ENCODE results near the gene KIF3C. TPM values are rescaled to one million over a fixed set of nuclear protein-coding genes. Genes with fewer than 3 reads are reported as not detected.

The KIF3C gene
- total and polyA plus RNA-seq, 2 experiments from 2014 or later = 8.4 to 10.9 TPM

DNA sequence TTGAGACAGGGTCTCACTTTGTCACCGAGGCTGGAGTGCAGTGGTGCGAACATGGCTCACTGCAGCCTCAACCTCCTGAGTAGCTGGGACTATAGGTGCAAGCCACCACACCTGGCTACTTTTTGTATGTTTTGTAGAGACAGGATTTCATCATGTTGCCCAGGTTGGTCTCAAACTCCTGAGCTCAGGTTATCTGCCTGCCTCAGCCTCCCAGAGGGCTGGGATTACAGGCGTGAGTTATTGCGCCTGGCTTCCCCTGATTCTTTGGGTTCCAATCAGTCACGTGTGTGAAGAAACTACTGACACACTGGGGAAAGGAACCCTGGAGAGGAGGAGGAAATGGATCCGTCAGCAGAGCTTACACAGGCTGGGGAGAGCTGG, 29.3 kb upstream of the KIF3C start:
- Histone ChIP-seq H3K9me3 (ENCODE audit: low read depth) (no peaks in the 10 kb centered on the region), H3K27me3 (no peaks in the 10 kb centered on the region), H2AFZ (no peak overlapping the region), H3K27ac (peak overlapping the region; percentile 94), H3K4me2 (peak overlapping the region; percentile 41), H3K4me3 (no peak overlapping the region), H3K79me2 (no peaks in the 10 kb centered on the region), H3K36me3 (replicated peaks; ENCODE audit: insufficient read depth, low read depth) (no peaks in the 10 kb centered on the region), H3K9me2 (replicated peaks; ENCODE audit: insufficient read depth) (no peaks in the 10 kb centered on the region), H4K20me1 (ENCODE audit: insufficient read depth, poor library complexity, severe bottlenecking) (no peaks in the 10 kb centered on the region), H3K4me1 (ENCODE audit: insufficient read depth) (peaks cover 22% of the 10 kb centered on the region)
- WGBS (ENCODE audit: low lambda C conversion rate, missing lambda C conversion rate) = 50% methylated on average over 6 of the region's 6 CpGs
- TF ChIP-seq EZH2 (IDR thresholded peaks at IDR 0.05; ENCODE audit: borderline replicate concordance) = no peak
- no peak for TF ChIP-seq EZH2phosphoT487 (IDR thresholded peaks at IDR 0.05; ENCODE audit: low read depth, severe bottlenecking, unreplicated experiment)
- TF ChIP-seq, protein P1, sequence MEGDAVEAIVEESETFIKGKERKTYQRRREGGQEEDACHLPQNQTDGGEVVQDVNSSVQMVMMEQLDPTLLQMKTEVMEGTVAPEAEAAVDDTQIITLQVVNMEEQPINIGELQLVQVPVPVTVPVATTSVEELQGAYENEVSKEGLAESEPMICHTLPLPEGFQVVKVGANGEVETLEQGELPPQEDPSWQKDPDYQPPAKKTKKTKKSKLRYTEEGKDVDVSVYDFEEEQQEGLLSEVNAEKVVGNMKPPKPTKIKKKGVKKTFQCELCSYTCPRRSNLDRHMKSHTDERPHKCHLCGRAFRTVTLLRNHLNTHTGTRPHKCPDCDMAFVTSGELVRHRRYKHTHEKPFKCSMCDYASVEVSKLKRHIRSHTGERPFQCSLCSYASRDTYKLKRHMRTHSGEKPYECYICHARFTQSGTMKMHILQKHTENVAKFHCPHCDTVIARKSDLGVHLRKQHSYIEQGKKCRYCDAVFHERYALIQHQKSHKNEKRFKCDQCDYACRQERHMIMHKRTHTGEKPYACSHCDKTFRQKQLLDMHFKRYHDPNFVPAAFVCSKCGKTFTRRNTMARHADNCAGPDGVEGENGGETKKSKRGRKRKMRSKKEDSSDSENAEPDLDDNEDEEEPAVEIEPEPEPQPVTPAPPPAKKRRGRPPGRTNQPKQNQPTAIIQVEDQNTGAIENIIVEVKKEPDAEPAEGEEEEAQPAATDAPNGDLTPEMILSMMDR (IDR thresholded peaks at IDR 0.05; ENCODE audit: poor library complexity) = no peak
- no peak for DNase-seq (ENCODE audit: low spot score)

DNA sequence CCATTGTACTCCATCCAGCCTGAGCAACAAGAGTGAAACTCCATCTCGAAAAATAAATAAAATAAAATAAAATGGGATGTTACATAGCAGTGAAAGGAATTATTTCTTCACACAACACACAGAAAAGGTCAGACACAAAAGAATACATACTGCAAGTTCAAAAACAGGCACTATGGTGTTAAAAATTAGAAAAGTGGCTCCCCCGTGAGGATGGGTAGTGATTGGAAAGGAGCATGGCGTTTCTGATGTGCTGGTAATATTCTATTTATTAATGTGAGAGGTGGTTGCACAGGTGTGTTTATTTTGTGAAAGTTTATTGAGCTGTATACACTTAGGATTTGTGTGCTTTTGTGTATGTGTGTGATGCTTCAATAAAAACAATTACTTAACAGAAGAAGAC, 28.6 kb upstream of the KIF3C start:
- 79% methylated on average over 3 of the region's 3 CpGs for WGBS (ENCODE audit: low lambda C conversion rate, missing lambda C conversion rate)

DNA sequence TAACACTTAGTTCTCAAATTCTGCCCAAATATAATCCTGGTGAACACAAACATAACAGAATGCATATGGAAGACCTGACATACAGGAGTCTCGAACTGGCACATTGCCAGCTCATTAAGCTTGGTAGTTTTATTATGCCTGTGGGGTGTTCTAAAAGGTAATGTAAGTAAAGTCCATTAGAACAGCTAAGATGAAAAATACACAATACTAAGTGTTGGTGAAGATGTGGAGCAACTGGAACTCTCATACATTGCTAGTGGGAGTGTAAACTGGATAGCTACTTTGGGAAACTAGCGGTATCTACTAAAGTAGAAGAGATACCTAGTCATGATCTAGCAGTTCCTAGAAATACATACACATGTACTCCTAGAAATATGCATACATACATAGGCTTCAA, 27.3 kb upstream of the KIF3C start:
- H3K9me2 ChIP-seq (replicated peaks; ENCODE audit: insufficient read depth) = no peaks in the 10 kb centered on the region
- no peaks in the 10 kb centered on the region for H3K79me2 ChIP-seq
- H3K27ac ChIP-seq = peak overlapping the region; percentile 67
- no peaks in the 10 kb centered on the region for H4K20me1 ChIP-seq (ENCODE audit: insufficient read depth, poor library complexity, severe bottlenecking)
- no peaks in the 10 kb centered on the region for H3K27me3 ChIP-seq
- no peak overlapping the region for H3K4me2 ChIP-seq
- H3K4me3 ChIP-seq = no peak overlapping the region
- TF ChIP-seq, protein P1 (IDR thresholded peaks at IDR 0.05; ENCODE audit: poor library complexity) = no peak
- TF ChIP-seq EZH2 (IDR thresholded peaks at IDR 0.05; ENCODE audit: borderline replicate concordance) (no peak), EZH2phosphoT487 (IDR thresholded peaks at IDR 0.05; ENCODE audit: low read depth, severe bottlenecking, unreplicated experiment) (no peak)
- H3K9me3 ChIP-seq (ENCODE audit: low read depth) = no peaks in the 10 kb centered on the region
- peaks cover 22% of the 10 kb centered on the region for H3K4me1 ChIP-seq (ENCODE audit: insufficient read depth)
- H3K36me3 ChIP-seq (replicated peaks; ENCODE audit: insufficient read depth, low read depth) = no peaks in the 10 kb centered on the region
- WGBS (ENCODE audit: low lambda C conversion rate, missing lambda C conversion rate) = 87% methylated on average over 2 of the region's 2 CpGs
- no peak for DNase-seq (ENCODE audit: low spot score)
- no peak overlapping the region for H2AFZ ChIP-seq

More for the DNA sequence above, 28.6 kb upstream of the KIF3C start:
- Histone ChIP-seq H3K27ac (peak overlapping the region; percentile 94), H2AFZ (no peak overlapping the region), H3K4me2 (peak overlapping the region; percentile 41), H4K20me1 (ENCODE audit: insufficient read depth, poor library complexity, severe bottlenecking) (no peaks in the 10 kb centered on the region), H3K79me2 (no peaks in the 10 kb centered on the region), H3K27me3 (no peaks in the 10 kb centered on the region), H3K4me1 (ENCODE audit: insufficient read depth) (peaks cover 22% of the 10 kb centered on the region), H3K9me3 (ENCODE audit: low read depth) (no peaks in the 10 kb centered on the region), H3K9me2 (replicated peaks; ENCODE audit: insufficient read depth) (no peaks in the 10 kb centered on the region), H3K36me3 (replicated peaks; ENCODE audit: insufficient read depth, low read depth) (no peaks in the 10 kb centered on the region), H3K4me3 (no peak overlapping the region)
- TF ChIP-seq EZH2phosphoT487 (IDR thresholded peaks at IDR 0.05; ENCODE audit: low read depth, severe bottlenecking, unreplicated experiment) (no peak), EZH2 (IDR thresholded peaks at IDR 0.05; ENCODE audit: borderline replicate concordance) (no peak)
- TF ChIP-seq, protein P1 (IDR thresholded peaks at IDR 0.05; ENCODE audit: poor library complexity) = no peak
- no peak for DNase-seq (ENCODE audit: low spot score)

Data from hepatocyte (in vitro differentiated cells).